DND-41 (cell line): ENCODE results near the gene PABPC1L.

Experiments used
- ATAC-seq: fragments of 200-7000 bp; cut with Tn5 transposase; 3 replicates; pipeline ENCODE4 v1.9.1; 2021; ENCODE audit warnings: low read depth; ENCODE audit not compliant: insufficient read depth
- DNase-seq: peaks from one replicate; pipeline ENCODE4 v3.0.0-alpha.2; 2020
- H2AFZ ChIP-seq: 2 replicates; pipeline ENCODE4 v1.6.0; 2012; ENCODE audit warnings: low read depth, low read length
- H3K27ac ChIP-seq: 2 replicates; pipeline ENCODE4 v1.5.1; 2012; ENCODE audit warnings: low read length, inconsistent platforms
- H3K27me3 ChIP-seq: fragments of 200-600 bp; sonication (generic); 2 replicates; pipeline ENCODE4 v1.6.0; 2012; ENCODE audit warnings: low read length, mild to moderate bottlenecking, inconsistent platforms; ENCODE audit not compliant: insufficient read depth, poor library complexity
- H3K36me3 ChIP-seq: 2 replicates; pipeline ENCODE4 v1.5.1; 2012; ENCODE audit warnings: low read length, inconsistent platforms; ENCODE audit not compliant: insufficient read depth
- H3K4me1 ChIP-seq: 2 replicates; pipeline ENCODE4 v1.5.1; 2012; ENCODE audit warnings: mild to moderate bottlenecking, low read length; ENCODE audit not compliant: insufficient read depth
- H3K4me2 ChIP-seq: 2 replicates; pipeline ENCODE4 v1.6.0; 2012; ENCODE audit warnings: mild to moderate bottlenecking, moderate library complexity, low read length, inconsistent platforms; ENCODE audit not compliant: insufficient read depth
- H3K4me3 ChIP-seq, 2 experiments: fragments of 200-600 bp in 1 of 2; shearing (Covaris generic) in 1 of 2; 2 replicates each; pipeline ENCODE4 v1.5.1; 2012 to 2016; ENCODE audit warnings: inconsistent platforms in 2 of 2, low read length in 2 of 2, mild to moderate bottlenecking in 2 of 2, low read depth in 1 of 2, moderate library complexity in 1 of 2
- H3K79me2 ChIP-seq: 2 replicates; pipeline ENCODE4 v1.6.0; 2012; ENCODE audit warnings: low read length, inconsistent platforms; ENCODE audit not compliant: insufficient read depth
- H3K9ac ChIP-seq: 2 replicates; pipeline ENCODE4 v1.6.0; 2012; ENCODE audit warnings: low read depth, mild to moderate bottlenecking, inconsistent platforms, low read length, moderate library complexity
- H3K9me3 ChIP-seq: 2 replicates; pipeline ENCODE4 v1.5.1; 2012; ENCODE audit warnings: low read length, moderate library complexity, mild to moderate bottlenecking, inconsistent platforms; ENCODE audit not compliant: insufficient read depth, severe bottlenecking
- H4K20me1 ChIP-seq: 2 replicates; pipeline ENCODE4 v1.6.0; 2012; ENCODE audit warnings: low read length; ENCODE audit not compliant: insufficient read depth
- CTCF ChIP-seq: IDR thresholded peaks from 2 replicates; pipeline ENCODE4 v1.5.1; 2012; ENCODE audit warnings: borderline replicate concordance, low read length, moderate library complexity, mild to moderate bottlenecking; ENCODE audit not compliant: poor library complexity, severe bottlenecking; ENCODE audit errors: extremely low read depth
- EZH2 ChIP-seq: IDR thresholded peaks from 3 replicates; pipeline ENCODE4 v1.6.1; 2012; ENCODE audit warnings: borderline replicate concordance, low read depth, mild to moderate bottlenecking, moderate library complexity, low read length, inconsistent platforms; ENCODE audit not compliant: severe bottlenecking

The PABPC1L gene

DNA sequence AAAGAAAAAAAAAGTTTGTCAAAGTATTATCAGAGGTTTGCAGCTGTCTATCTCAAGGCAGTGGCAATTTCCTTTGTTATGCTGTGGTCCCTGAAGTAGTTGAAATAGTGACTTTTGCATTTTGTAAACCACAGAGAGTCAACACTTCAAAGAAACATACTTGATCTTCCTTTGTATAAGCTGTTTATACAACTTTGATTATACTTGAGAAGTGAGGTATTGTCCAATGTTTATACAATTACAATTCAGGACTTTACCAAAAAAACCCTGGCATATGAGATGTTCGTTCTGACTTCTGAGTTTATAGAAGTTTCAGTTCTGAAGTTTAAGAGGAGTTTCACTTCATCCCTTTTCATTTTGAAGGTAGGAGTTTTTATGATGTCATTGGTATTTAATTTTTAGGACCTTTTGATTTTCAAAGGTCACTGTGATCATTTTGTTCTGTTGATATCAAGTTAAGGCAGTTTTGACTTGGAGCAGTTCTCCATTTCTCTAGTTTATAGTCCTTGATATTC, 60.4 kb downstream of the PABPC1L start:
- TF ChIP-seq CTCF (no peak), EZH2 (no peak)
- ATAC-seq, result no peak
- Histone ChIP-seq H3K79me2 (peaks cover 68% of the 10 kb centered on the region), H3K4me2 (peak overlapping the region; percentile 95), H3K4me1 (peaks cover 57% of the 10 kb centered on the region), H3K9ac (no peak overlapping the region), H3K27me3 (no peaks in the 10 kb centered on the region), H4K20me1 (peaks cover 14% of the 10 kb centered on the region; the same call in 1 of the 2 replicates), H2AFZ (no peak overlapping the region), H3K9me3 (no peaks in the 10 kb centered on the region), H3K36me3 (peaks cover 32% of the 10 kb centered on the region), H3K27ac (peak overlapping the region; percentile 37; the same call in 1 of the 2 replicates), H3K4me3 (0 out of 4 replicates have a peak overlapping the region, but pooled peaks of 1 of the 2 experiments have one; percentile 10)
- DNase-seq, result no peak

GRCh38 chr20:44973053-44973452, 63.2 kb downstream of the PABPC1L start:
- Histone ChIP-seq H3K9ac (no peak overlapping the region), H3K36me3 (peaks cover 52% of the 10 kb centered on the region), H3K9me3 (no peaks in the 10 kb centered on the region), H3K4me2 (no peak overlapping the region), H2AFZ (no peak overlapping the region), H3K27ac (no peak overlapping the region), H4K20me1 (peaks cover 5% of the 10 kb centered on the region; the same call in 1 of the 2 replicates), H3K4me3 (no peak overlapping the region), H3K27me3 (no peaks in the 10 kb centered on the region), H3K4me1 (peaks cover 54% of the 10 kb centered on the region), H3K79me2 (peaks cover 46% of the 10 kb centered on the region)
- no peak for ATAC-seq
- TF ChIP-seq EZH2 (no peak), CTCF (no peak)
- DNase-seq, result no peak

- TF ChIP-seq EZH2, result no peak
- no peak for TF ChIP-seq CTCF
- Histone ChIP-seq H3K36me3 (peaks cover 74% of the 10 kb centered on the region), H3K4me1 (peaks cover 41% of the 10 kb centered on the region), H3K9ac (no peak overlapping the region), H3K27ac (no peak overlapping the region), H3K4me3 (no peak overlapping the region), H3K4me2 (no peak overlapping the region), H3K79me2 (peaks cover 14% of the 10 kb centered on the region), H3K9me3 (no peaks in the 10 kb centered on the region), H3K27me3 (no peaks in the 10 kb centered on the region), H2AFZ (no peak overlapping the region), H4K20me1 (no peaks in the 10 kb centered on the region; the same call in 1 of the 2 replicates)
- ATAC-seq (no peak), DNase-seq (no peak)
These were observed 66.8 kb downstream of the PABPC1L start for GRCh38 chr20:44976698-44977097.
